AG09309 (cell line): Measurements from ENCODE around the gene KIT.

Experiments used
- DNase-seq: peaks from one replicate; pipeline ENCODE4 v3.0.0-alpha.2; 2010; ENCODE audit warnings: low read depth
- H3K4me3 ChIP-seq: 2 replicates; pipeline ENCODE4 v1.5.1; 2011; ENCODE audit warnings: mild to moderate bottlenecking, low read depth, low read length, moderate library complexity; ENCODE audit not compliant: control insufficient read depth
- TF ChIP-seq, protein P1 (sequence below): IDR thresholded peaks from 2 replicates; pipeline ENCODE4 v1.5.1; 2011; ENCODE audit warnings: mild to moderate bottlenecking, low read depth, low read length, inconsistent platforms; ENCODE audit not compliant: insufficient read depth, control insufficient read depth; ENCODE audit errors: missing control alignments

KIT gene

DNA sequence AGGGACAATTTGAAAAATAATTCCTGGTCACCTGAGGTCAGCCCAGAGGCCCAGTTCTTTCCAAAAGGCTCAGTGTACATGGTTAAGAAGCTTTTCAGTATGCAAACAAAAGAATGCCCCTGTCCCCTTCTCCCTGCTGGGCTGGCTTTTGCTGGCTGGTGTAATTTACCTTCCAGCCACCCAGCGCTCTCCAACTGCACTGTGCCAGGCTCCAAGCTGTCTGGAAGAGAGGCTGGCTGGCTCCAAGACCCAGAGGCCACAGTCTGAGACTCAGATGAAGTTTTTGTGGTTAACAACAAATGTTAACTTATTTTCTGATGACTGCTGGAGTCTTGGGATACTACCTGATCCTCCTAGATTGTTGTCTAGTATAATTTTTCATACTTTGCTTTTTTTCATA is 11.9 kb upstream of the KIT start:
- no peak overlapping the region for H3K4me3 ChIP-seq
- TF ChIP-seq, protein P1, sequence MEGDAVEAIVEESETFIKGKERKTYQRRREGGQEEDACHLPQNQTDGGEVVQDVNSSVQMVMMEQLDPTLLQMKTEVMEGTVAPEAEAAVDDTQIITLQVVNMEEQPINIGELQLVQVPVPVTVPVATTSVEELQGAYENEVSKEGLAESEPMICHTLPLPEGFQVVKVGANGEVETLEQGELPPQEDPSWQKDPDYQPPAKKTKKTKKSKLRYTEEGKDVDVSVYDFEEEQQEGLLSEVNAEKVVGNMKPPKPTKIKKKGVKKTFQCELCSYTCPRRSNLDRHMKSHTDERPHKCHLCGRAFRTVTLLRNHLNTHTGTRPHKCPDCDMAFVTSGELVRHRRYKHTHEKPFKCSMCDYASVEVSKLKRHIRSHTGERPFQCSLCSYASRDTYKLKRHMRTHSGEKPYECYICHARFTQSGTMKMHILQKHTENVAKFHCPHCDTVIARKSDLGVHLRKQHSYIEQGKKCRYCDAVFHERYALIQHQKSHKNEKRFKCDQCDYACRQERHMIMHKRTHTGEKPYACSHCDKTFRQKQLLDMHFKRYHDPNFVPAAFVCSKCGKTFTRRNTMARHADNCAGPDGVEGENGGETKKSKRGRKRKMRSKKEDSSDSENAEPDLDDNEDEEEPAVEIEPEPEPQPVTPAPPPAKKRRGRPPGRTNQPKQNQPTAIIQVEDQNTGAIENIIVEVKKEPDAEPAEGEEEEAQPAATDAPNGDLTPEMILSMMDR: no peak
- no peak for DNase-seq

DNA sequence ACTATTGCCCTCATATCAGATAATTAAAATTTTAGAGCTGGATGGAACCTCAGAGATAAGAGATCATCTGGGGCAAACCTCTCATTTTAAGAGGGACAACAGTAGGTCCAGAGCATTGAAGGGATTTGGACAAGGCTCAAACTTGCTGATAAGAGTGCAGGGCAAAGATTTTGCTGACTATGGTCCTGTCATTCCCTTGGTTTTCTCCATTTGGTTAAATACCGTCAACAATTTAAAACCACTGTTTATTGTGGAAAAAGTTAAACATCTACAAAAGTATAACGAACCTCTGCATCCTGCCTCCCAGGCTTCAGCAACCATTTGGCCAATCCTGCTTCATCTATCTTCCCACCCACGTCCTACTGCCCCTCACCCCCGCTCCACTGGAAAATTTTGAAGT is 10.7 kb upstream of the KIT start:
- no peak for DNase-seq
- TF ChIP-seq, protein P1: no peak
- H3K4me3 ChIP-seq: no peak overlapping the region

- DNase-seq: no peak
- TF ChIP-seq, protein P1: no peak
- H3K4me3 ChIP-seq: no peak overlapping the region
These were observed 6.7 kb upstream of the KIT start for GRCh38 chr4:54651050-54651449.

GRCh38 chr4:54654753-54655152 is 3.0 kb upstream of the KIT start:
- TF ChIP-seq, protein P1: no peak
- H3K4me3 ChIP-seq: no peak overlapping the region
- no peak for DNase-seq

DNA sequence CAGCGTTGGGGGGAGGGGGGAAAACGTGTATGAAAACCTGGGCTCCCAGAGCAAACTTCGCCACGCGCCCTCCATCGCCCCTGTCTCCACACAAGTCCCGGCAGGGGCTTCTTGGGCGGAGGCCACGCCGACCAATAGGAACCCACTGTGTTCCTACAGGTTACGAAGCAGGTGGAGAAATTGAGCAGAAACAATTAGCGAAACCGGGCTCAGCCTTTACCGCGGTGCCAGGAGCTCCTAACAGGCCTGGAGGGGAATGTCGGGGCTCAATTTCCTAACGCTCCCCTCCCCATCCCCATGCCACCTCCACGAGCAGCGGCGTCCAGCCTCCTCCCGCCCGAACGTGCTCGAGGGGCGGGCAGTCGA is 589 bp upstream of the KIT start:
- H3K4me3 ChIP-seq: peak overlapping the region; percentile 76
- DNase-seq: no peak
- TF ChIP-seq, protein P1: no peak

DNA sequence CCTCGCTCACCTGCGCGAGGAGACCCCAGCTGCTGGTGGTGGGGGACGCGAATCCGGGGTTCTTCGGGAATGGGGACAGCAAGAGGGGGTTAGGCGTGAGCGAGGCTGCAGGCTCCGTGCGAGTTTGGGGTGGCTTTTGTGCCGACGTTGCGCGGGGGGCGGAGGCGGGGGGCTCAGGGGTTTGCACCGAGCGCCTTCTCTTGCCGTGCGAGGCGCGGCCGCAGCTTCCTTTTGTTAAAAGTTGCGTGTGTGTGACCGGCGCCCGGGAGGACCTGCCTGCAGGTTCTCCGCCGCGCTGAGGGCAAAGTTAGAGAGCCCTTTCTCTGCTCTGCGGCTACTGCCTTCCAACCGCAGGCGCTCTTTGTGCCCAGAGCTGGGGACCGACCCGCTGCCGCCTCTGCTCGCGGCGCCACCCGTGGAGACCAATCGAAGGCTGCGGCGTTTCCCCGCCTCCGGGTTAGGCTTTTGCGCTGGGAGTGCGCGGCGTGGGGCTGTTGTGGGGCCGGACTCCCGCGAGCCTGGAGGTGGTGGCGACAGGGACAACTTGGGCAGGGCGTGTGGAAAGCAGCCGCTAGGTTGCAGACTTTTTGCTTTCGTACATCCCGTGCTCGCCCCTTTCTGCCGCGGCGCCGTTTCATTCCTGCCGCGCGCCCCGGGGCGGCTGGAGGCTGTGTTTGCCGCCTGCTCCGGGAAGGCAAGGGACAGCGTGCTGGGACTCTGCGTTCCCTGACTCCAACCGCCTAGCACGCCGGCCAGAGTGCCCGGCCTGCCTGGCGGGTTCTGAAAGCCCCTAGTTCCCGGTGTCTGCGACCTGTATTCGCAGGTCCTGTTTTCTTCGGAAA is 716 bp downstream of the KIT start:
- H3K4me3 ChIP-seq: peak overlapping the region; percentile 76
- DNase-seq: no peak
- TF ChIP-seq, protein P1: peak; percentile 50

DNA sequence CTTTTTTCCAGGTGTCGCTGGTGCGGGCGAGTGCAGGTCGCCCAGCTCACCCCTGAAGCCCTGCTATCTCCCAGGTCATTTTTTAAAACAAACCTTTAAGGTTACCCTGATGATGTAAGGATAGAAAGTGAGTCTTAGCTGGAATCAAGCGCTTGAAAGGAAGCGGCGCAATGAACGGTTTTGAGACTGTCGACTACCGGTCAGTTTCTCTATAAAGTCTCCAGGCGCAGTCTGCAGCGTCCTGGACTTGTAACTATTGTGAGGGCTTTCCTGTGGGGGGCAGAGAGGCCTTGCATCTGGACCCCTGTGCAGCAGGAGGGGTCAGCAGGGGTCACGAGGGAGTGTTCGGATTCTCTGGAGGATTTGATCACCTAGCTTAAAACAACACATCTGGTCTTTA is 1.6 kb downstream of the KIT start:
- no peak for DNase-seq
- TF ChIP-seq, protein P1: no peak
- H3K4me3 ChIP-seq: peak overlapping the region; percentile 76
